ENCODE data around the gene MYEOV. TPM values are rescaled to one million over a fixed set of nuclear protein-coding genes. Genes with fewer than 3 reads are reported as not detected.

Gene MYEOV
- total and polyA plus RNA-seq, 2 donors (not counting 1 experiment from before 2014, with no cell fraction given) = 0.72 TPM; not detected in 1

Other genes with a start within 250 kb of the MYEOV start
- gene TPCN2, start 245.2 kb upstream of the MYEOV start, total RNA-seq = 71.4 and 76.2 TPM in 2 replicates
- 15.0 and 16.8 TPM in 2 replicates for gene TPCN2, start 245.2 kb upstream of the MYEOV start, polyA plus RNA-seq
- gene SMIM38, start 138.2 kb upstream of the MYEOV start, total RNA-seq = 1.0 and 1.6 TPM in 2 replicates
- 0.55 and 1.2 TPM in 2 replicates for gene SMIM38, start 138.2 kb upstream of the MYEOV start, polyA plus RNA-seq
- gene LINC01488, start 187.5 kb downstream of the MYEOV start, total RNA-seq = not detected in 2 replicates
- not detected in 2 replicates for gene LINC01488, start 187.5 kb downstream of the MYEOV start, polyA plus RNA-seq